Stimulated activated CD8-positive, alpha-beta memory T cell treated with anti-CD3 and anti-CD28 coated beads, Interleukin-7, amount 100 ng/mL, for 48 hours (primary cell): ENCODE results near the gene KCNC4.

Experiments used
- DNase-seq, 2 donors: peaks; one replicate each; pipeline ENCODE4 v3.0.0-alpha.2; 2020; ENCODE audit warnings: low read depth in 1 of 2; ENCODE audit errors: extremely low read depth in 1 of 2

The KCNC4 gene

DNA sequence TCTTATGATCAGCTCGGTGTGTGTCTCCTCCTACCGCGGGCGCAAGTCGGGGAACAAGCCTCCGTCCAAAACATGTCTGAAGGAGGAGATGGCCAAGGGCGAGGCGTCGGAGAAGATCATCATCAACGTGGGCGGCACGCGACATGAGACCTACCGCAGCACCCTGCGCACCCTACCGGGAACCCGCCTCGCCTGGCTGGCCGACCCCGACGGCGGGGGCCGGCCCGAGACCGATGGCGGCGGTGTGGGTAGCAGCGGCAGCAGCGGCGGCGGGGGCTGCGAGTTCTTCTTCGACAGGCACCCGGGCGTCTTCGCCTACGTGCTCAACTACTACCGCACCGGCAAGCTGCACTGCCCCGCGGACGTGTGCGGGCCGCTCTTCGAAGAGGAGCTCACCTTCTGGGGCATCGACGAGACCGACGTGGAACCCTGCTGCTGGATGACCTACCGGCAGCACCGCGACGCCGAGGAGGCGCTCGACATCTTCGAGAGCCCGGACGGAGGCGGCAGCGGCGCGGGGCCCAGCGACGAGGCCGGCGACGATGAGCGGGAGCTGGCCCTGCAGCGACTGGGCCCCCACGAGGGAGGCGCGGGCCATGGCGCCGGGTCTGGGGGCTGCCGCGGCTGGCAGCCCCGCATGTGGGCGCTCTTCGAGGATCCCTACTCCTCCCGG lies 1.5 kb downstream of the KCNC4 start:
- DNase-seq: no peak

DNA sequence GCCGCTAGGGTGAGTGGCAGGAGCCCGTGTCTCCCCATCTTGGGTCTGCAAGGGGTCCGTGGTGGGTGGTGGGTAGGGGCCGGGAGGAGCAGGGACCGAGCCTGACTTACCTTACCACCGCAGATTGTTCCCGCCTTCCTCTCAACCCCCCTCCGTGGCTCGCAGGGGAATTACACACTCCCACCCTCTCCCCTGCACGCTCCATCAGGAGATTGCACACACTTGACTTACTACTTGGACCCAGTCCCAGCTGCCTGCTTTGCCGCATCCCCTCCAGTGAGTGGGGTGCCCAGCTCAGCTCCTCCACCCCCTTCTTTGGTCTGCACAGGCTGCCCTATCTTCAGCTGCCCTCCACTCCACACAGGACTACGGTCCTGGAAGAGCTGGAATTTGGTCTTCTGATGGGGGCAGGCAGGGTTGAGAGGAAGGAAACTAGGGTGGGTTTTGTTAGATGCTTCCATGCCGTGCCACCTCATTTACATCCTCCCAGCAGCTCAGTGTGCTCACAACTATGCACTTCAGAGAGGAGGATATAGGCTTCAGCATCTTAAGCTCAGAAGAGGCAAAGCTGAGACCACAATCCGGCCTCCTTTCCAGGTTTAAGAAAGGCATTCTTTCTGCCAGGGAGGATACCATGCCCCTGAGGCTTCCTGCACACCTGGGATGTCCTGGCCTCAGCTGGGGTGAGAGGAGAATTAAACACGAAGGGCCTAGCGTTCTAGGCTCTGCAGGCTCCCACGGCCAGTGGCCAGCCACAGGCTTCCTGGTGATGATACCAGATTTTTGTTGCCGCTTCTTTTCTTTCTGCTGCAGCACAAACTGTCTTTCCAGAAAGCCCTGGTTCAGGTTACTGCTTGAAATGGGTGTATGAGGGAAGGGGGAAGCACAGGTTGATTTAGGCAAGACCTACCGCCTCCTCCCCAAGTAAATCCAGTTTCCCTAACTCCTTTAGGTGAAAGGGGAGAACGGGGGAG lies 2.3 kb downstream of the KCNC4 start:
- no peak for DNase-seq

DNA sequence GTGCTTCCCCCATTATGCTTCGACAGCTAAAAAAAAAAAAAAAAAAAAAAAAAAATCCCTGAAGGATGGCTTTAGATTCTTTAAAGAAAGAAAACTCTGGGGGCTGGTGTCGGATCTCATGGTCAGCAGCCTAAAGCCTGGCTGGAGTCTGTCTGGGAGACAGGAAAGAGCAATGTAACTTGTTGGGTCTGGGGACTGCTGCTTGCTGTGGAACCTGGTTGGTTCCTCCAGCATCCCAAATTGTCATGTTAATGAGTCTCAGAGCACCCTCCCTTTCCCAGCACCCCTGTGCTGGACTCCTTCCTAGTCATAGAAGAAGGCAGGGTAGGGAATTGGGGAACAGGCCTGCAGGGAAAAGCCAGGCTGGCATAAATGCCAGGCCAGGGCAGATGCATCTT lies 3.0 kb downstream of the KCNC4 start:
- no peak for DNase-seq

DNA sequence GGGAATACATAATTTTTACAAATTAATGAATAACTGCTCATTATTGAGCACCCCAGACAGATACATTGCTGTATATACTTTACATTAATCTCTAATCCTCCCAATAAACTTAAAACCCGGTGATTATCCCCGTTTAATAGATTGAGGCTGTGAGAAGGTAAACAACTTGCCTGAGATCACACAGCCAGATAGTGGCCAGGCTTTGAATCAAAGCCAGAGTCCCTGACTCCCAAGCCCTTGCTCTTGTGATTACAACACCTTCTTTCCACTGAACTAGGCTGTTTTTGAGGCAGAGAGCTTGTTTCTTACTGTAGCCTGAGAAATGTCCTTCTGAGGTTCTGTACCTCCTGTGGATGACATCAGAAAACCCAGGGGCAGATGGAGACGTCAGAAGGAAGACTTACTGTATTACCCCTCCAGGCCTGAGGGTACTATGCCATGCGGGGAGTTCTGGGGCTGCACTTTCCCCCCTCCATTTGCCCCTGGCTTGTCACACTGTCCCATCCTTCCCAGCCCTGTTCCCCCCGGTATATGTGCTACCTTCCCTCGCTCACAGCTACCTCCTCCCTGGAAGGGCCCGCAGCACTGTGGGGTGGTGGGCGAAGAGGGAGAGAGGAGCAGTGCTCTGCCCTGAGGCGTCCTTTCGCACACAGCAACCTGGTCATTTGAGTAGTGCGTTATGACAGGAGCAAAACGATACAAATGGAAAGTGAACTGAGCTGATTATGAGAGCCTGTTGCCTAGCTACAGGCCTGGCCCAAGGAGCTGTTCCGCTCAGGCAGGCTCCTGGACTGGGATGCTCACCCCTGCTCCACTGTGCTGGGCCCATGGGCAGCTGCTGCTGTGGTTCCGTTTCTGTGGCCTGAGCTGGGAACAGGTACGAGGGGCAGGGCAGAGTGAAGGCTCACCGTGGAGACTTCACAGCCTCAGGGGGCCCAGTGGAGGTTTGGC lies 4.6 kb downstream of the KCNC4 start:
- no peak for DNase-seq

DNA sequence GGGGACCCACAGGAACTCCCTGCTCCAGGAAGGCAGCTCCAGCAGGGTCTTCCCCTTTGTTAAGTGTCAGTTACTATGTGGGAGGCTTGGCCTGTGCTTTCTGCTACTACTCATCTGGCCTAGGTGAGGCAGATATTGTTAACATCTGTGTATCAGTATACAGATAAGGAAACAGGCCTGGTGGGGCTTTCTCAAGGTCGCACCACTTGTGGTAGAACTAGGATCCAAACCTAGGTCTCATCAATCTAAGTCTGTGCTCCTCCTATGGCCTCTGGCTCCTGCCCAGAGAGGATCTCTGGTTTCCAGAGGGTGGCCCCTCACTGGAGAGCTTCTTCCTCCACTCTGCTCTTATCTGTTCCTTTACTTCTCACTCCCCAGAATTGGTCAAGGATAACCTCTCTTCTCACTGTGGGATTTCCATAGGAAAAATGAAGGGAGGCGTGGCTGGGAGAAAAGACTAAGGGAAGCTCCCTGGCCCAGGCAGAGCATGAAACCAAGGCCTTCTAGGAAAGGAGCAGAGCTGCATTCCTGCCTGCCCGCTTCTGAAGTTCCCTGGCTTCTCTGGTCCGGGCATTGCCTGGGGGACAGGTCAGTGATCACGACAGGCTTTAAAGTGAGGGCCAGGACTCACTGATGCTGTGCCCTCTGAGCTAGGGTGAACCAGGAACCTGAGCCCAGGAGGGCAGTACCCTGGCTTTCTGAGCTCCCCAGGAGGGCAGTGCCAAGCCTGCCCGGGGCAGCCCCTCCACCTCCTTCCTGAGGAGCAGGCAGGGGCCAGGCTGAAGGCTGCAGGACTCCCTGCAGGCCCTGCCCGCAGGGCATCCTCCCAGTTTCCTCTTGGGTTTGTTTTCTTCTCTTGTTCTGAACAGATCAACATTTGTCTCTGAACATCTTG lies 5.8 kb downstream of the KCNC4 start:
- no peak for DNase-seq

DNA sequence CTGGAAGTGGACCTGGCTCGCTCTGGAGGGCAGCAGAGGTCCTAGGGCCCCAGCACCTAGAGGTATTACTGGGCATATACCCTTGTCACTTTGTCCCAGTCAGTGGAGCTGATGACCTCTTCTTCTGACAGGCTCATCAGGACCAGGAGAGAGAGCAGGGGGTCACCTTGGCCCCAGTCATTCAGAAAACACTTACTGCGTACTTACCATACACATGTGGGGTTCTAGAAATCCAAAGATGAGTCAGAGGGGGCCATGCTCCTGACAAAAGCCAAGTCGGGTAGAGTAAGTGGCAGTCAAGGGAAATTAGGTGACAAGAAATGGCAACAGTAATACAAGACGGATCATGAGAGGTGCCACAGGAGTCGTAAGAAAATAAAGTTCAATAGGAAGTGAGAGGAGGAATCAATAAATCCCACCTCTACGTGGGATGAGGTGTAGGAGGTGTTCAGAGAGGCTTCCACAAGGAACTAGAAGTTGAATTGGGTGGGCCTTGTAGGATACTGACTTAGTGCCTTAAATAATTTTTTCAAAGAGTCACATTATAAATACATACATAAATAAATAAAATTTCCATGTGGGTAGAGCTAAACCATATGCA lies 6.8 kb downstream of the KCNC4 start:
- no peak for DNase-seq

DNA sequence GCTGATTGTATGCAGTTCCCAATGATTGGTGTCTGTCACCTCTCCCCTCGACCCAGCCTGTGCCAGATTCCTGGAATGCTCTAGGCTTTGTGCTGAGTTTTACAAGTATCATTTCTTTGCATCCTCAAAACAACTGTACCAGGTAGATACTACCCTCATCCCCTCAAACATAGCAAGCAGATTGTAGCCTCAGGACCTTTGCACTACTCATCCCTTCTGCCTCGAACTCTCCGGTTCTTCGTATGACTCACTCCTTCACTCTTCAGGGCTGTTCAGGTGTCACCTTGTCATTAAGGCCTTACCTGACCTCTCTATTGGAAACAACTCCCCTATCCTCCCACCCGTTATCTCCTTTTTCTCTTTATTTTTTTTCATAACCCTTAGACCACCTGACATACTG lies 8.0 kb downstream of the KCNC4 start:
- no peak for DNase-seq

DNA sequence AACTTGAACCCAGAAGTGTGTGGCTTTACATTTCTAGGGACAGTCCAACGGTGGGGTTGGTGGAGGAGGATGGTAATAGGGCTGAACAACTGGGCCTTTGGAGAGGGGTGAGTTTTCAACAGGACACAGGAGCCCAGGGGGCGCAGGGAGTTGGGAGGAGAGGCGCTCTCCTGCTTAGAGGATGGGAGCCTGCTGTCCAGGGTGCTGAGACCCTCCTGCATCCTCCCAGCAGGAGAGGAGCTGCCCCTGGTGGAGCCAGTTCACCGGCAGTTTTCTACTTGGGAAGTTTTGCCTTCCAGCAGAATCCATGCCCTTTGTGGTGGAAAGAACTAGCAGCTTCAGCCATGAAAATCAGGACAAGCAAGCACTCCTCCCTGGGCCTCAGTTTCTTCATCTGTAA lies 8.6 kb downstream of the KCNC4 start:
- DNase-seq: no peak

DNA sequence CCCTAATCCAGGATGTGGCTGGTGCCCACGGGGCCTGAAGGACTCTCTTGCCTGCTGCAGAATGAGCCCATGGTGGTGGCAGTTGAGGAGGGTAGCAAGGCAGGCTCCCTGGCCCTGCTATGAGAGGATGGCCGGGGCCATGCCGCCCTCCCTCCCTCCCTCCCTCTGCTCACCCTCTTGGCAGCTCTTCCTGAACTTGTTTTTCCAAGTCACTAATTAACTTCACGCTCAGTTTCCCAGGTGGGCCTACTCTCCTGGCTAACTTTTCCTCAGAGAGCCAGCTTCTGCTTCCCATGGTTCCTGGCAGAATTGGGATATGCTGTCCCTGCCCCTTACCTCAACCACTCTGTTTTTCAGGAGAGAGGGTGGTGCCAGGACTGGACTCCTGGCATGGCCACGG lies 10.2 kb downstream of the KCNC4 start:
- no peak for DNase-seq

DNA sequence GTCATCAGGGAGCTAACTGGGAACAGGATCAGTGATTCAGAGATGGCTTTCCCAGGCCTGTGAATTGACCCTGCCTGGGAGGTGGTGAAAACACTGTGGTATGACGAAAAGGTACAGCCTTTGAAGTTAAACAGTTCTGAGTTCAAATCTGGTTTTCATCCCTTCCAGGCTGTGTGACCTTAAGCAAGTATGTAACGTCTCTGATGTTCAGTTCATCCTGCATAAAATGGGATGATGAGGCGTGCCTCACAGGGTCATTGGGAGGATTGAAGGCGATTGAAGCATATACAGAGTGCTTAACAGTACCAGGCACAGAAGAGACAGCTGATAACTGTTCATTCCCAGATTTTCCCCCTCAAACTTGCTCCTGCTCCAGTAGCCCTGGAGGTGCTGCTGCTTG lies 11.0 kb downstream of the KCNC4 start:
- DNase-seq: no peak

DNA sequence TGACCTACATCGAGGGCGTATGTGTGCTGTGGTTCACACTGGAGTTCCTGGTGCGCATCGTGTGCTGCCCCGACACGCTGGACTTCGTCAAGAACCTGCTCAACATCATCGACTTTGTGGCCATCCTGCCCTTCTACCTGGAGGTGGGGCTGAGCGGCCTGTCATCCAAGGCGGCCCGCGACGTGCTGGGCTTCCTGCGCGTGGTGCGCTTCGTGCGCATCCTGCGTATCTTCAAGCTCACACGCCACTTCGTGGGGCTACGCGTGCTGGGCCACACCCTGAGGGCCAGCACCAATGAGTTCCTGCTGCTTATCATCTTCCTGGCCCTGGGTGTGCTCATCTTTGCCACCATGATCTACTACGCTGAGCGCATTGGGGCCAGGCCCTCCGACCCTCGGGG lies 13.0 kb downstream of the KCNC4 start:
- no peak for DNase-seq

DNA sequence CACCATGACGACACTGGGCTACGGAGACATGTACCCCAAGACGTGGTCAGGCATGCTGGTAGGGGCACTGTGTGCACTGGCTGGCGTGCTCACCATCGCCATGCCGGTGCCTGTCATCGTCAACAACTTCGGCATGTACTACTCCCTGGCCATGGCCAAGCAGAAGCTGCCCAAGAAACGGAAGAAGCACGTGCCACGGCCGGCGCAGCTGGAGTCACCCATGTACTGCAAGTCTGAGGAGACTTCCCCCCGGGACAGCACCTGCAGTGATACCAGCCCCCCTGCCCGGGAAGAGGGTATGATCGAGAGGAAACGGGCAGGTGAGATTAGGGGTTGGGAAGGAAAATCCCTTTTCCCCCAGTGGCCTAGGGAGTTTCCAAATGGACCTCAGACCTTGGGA lies 13.5 kb downstream of the KCNC4 start:
- DNase-seq: no peak

DNA sequence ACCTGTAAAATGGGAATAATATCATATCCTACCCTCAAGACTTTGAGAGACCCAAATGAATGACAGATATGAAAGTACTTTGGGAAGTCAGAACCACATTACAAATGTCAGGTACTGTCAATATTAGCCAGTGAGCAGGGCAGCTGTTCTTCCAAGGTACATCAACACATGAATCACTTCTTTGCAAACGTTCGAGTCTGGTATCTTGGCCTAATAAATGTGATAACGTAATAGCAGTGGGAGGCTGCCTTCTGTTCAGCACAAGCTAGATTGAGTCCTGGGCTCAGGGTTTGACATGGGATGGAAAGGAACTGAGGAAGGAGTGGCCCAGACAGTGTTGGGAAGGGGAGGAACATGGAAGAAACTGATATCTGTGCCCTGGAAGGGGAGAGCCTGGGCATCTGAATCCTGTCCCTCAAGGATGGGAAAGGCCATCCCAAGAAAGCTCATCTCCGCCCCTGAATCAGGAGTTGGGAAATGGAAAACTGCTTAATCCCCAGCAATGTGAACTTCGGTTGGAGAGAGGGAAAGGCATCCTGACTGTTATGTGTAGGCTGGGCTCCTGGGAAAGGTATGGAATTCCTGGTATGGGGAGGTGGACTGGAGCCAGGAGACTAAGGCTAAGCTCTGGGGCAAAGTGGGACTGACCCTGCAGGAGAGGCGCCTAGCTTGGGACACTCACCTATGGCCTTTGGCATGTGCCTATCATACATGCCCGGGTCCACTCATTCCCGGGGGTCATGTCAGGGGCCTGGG lies 14.3 kb downstream of the KCNC4 start:
- DNase-seq: no peak

DNA sequence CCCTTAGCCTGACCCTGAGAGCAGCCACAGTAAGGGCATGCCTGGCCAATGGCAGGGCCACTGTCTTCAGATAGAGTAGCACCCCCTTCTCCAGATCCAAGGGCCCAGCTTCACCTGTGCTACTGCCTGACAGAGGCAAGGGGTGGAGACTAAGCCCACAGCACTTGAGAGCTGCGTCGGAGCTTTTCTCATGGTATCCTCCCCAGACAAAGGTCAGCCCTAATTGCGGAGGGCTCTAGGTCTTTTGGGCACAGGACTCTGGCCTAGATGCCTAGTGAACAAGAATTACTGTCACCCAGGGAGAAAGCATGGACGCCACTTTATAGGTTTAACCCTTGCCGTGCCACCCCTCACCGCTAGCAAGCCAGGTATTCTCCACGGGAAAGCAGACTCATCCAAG lies 15.1 kb downstream of the KCNC4 start:
- no peak for DNase-seq

DNA sequence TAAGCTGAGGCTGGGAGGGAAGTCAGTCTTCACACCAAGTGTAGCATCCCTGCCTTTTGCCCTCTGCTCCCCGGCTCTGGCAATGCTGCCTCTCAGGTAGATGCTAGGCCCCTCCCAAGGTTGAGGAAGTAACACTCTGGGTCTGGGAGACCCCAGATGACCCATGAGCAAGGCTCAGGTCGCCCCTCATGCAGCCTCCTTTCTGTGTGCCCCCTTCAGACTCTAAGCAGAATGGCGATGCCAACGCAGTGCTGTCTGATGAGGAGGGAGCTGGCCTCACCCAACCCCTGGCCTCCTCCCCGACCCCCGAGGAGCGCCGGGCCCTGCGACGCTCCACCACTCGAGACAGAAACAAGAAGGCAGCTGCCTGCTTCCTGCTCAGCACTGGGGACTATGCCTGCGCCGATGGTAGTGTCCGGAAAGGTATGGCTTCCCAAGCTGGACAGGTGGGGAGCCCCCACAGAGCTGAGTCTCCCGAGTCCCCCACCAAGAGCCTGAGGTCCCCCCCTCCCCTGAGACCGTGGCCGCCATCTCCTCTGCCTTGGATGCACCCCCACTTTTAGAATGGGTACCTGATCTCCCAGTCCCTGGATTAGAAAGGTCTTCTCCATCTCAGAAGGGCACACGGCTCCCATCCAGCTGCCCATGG lies 15.8 kb downstream of the KCNC4 start:
- no peak for DNase-seq

DNA sequence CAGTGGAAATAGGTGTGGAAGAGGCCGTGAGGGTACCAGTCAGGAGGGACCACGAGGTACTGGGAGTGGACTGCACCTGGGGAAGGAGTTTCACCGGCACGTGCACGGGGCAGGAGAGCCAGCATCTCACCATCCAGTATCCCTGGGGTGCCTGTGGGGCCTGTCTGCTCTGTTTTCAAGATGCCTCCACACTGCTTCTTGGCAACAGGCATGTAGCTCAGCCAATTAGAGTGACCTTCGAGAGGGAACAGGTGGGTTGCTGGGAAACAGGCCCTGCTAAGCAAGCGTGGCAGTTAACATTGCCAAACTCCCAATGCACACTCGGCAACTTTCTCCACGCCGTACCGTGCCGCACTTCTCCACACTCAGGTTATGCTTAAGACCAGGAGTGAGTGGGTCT lies 17.7 kb downstream of the KCNC4 start:
- no peak for DNase-seq

DNA sequence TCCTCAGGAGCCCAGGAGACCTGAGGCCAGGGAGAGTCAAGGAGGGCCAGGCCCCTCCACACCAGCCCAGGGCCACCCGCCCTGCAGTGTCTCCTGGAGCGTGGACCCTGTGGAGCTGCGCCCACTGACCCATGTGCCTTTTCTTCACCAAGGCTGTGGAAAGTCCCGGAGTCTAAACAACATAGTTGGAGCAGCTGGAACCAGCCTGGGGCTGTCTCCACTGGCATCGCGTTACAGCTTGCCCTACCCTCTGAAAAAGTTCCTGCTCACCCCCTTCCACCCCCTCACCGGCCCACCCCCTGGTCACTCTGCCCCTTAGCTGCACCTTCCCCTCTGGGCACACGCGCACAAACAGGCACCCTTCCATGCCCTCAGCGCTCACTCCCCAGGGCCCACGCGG lies 18.3 kb downstream of the KCNC4 start:
- DNase-seq: no peak

DNA sequence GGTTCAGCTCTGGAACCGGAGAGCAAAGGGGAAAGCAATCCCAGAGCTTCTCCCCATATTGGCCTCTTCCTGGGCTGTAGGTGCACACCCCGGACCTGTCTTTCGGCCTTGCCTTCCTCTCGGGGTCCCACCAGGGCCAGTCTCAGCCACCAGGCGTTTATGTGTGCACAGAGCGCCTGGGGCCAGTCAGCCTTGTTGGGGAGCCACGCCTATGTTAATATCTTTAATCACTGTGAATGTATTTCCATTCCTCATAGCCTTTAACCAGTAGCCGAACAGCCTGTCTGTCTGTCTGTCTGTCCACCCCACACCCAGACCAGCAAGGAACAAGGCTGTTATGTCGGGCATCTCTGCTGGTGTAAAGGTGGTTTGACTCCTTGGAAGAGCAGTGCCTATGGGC lies 18.8 kb downstream of the KCNC4 start:
- DNase-seq: no peak
